ENCODE measurements around the gene AOAH.

Gene AOAH

DNA sequence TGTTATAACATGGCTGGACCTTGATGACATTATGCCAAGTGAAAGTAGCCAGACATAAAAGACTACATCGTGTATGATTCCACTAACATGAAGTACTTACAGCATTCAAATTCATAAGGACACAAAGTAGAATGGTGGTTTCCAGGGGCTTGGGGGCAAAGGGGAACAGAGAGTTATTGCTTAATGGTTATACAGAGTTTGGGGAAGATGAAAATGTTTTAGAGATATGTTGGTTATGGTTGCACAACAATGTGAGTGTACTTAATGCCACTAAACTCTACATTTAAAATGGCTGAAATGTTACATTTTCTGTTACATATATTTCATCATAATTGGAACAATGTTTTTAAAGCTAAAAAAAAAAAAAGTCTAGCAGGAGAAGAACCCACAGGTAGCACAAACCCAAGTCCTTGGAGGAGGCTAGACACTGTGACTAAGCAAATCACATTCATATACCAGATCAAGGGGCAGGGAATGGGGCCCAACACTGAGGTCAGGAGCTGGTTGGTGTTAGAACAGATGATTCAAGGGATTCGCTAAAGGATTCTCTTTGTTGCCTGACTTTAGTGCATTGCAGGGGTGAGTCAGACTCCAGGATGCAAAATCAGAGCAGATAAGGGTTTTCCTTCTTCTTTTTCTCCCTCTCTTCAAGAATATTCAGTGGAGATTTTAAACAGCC lies 25.1 kb upstream of the AOAH start:
- TF ChIP-seq, protein P1, sequence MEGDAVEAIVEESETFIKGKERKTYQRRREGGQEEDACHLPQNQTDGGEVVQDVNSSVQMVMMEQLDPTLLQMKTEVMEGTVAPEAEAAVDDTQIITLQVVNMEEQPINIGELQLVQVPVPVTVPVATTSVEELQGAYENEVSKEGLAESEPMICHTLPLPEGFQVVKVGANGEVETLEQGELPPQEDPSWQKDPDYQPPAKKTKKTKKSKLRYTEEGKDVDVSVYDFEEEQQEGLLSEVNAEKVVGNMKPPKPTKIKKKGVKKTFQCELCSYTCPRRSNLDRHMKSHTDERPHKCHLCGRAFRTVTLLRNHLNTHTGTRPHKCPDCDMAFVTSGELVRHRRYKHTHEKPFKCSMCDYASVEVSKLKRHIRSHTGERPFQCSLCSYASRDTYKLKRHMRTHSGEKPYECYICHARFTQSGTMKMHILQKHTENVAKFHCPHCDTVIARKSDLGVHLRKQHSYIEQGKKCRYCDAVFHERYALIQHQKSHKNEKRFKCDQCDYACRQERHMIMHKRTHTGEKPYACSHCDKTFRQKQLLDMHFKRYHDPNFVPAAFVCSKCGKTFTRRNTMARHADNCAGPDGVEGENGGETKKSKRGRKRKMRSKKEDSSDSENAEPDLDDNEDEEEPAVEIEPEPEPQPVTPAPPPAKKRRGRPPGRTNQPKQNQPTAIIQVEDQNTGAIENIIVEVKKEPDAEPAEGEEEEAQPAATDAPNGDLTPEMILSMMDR (IDR thresholded peaks at IDR 0.05), result no peak
- H3K4me3 ChIP-seq, result no peak overlapping the region
- H3K27ac ChIP-seq, result no peak overlapping the region
- no peak for DNase-seq (ENCODE audit: low spot score)

DNA sequence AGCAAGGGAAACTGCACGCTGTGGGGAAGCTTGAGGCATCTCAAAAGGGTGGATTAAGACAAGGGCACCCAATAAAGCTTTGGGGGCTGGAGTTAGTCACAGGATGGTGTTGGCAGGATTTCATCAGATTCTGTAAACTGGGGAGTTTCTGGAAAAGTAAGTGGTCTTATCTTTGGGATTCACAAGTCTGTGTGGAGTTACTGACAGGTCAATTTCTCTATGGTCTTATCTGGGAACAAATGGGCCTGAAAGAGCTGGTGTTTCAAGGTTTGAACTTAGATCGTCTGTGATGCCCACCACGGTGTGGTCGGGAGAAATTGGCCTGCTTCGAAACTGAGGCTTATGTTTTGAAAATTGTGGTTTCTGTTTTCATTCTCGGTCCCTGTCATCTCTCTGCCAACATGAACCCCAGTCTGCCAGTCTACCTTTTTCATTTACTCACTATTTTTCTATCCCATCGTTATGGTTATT lies 23.8 kb upstream of the AOAH start:
- TF ChIP-seq, protein P1 (IDR thresholded peaks at IDR 0.05), result no peak
- Histone ChIP-seq H3K27ac (no peak overlapping the region), H3K4me3 (no peak overlapping the region)
- no peak for DNase-seq (ENCODE audit: low spot score)

DNA sequence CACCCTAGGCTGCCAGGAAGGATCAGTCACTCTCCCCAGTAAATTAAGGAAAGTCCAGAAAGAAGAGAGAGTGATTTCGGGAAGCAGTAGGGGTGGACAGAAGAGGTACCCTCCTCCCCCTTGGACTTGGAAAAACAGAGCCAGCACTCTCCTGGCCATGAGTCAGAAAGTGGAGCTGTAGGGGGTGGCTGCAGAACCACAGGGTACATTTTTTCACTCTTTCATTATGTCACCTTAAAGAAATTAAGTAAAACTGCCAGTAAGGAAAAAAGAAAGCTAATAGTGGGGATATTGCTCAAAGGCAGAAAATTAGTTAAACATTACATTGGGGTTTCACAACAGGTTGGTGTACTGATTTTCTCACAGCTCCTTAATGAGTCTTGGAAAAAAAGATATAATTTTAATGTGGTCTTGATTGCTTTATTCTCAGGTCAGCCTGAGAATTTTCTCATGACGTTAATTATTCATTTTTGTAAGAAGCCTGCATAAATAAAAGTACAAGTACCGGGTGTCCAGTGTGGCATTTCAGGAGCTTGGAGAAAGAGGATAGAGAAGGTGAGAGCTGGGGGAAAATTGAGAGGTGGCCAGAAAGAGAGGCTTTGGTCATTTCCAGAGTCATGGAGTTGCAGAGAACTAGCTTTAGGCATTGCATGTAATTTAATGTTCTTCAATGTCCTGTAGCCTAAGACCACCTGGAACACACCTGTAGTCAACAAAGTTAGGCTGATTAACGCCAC lies 23.2 kb upstream of the AOAH start:
- no peak for DNase-seq (ENCODE audit: low spot score)
- H3K4me3 ChIP-seq, result no peak overlapping the region
- TF ChIP-seq, protein P1 (IDR thresholded peaks at IDR 0.05), result no peak
- no peak overlapping the region for H3K27ac ChIP-seq

DNA sequence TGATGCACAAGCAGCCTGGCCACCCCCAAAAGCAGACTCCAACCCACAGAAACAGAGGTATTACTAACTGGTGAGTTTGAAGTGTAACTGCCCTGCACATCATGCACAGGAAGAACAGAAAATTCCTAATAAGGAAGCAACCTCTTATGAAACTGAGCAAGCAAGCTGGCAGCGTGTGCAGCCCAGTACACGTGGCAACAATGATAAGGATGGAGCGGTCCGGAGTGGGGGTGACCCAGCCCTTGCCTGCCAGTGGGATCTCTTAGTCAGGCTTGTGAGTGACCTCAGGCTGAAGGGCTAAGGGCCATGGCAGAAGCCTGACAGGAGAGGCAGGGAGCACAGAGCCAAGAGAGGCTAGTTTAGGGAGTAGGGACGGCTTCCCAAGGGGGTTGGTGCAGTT lies 22.1 kb upstream of the AOAH start:
- TF ChIP-seq, protein P1 (IDR thresholded peaks at IDR 0.05), result no peak
- H3K4me3 ChIP-seq, result no peak overlapping the region
- DNase-seq (ENCODE audit: low spot score), result no peak
- no peak overlapping the region for H3K27ac ChIP-seq

- TF ChIP-seq, protein P1 (IDR thresholded peaks at IDR 0.05), result no peak
- Histone ChIP-seq H3K4me3 (no peak overlapping the region), H3K27ac (no peak overlapping the region)
- no peak for DNase-seq (ENCODE audit: low spot score)
Observed at GRCh38 chr7:36742911-36743775, 18.8 kb upstream of the AOAH start.

DNA sequence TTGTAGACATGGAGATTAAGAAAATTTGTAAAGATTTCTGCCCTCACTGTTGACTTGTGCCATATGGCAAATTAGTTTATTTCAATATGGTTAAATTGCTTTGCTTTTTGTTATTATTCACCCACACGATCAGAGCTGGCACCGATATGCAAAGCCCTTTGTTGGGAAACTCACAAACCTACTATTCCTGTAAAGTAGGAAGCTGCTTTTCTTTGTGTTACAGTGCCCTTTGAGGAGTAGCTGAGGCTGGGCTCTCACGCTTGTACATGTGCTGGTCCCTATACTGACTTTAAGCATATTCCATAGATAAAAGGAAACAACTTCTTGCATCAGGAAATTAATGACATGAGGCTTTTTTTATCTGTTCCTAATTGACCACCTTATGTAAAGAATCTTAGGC lies 17.6 kb upstream of the AOAH start:
- Histone ChIP-seq H3K27ac (no peak overlapping the region), H3K4me3 (no peak overlapping the region)
- TF ChIP-seq, protein P1 (IDR thresholded peaks at IDR 0.05), result no peak
- DNase-seq (ENCODE audit: low spot score), result no peak

Data from coronary artery (tissue), 2 donors.